Calu3 (cell line): ENCODE data around the gene PLA2G2C. TPM values are rescaled to one million over a fixed set of nuclear protein-coding genes. Genes with fewer than 3 reads are reported as not detected.

Source experiments
- BruUV-seq: library from RNA; stranded (reverse); fragments of 400-500 nt; replicated peaks from 2 replicates; lab custom pipeline; 2021; lab: Mats Ljungman, UMichigan
- CTCF ChIA-PET: fragments of 300-600 bp; sonication (Branson Sonifier 250); formaldehyde crosslinking; loops from one replicate; lab custom pipeline; 2022; ENCODE audit warnings: antibody characterized with exemption; lab: Charles Lee
- DNase-seq: peaks from one replicate; pipeline ENCODE4 v3.0.0; 2022
- H3K27ac Mint-ChIP-seq: one replicate; pipeline ENCODE4 v1.8.0; 2022; ENCODE audit warnings: mixed read lengths; ENCODE audit not compliant: unreplicated experiment
- H3K27me3 Mint-ChIP-seq: one replicate; pipeline ENCODE4 v1.8.0; 2022; ENCODE audit warnings: mixed read lengths; ENCODE audit not compliant: unreplicated experiment
- H3K36me3 Mint-ChIP-seq: one replicate; pipeline ENCODE4 v1.8.0; 2022; ENCODE audit warnings: mild to moderate bottlenecking, moderate library complexity, mixed read lengths; ENCODE audit not compliant: insufficient read depth, unreplicated experiment
- H3K4me1 Mint-ChIP-seq: one replicate; pipeline ENCODE4 v1.8.0; 2022; ENCODE audit warnings: mild to moderate bottlenecking, low read depth, mixed read lengths; ENCODE audit not compliant: unreplicated experiment
- H3K4me3 Mint-ChIP-seq: one replicate; pipeline ENCODE4 v1.8.0; 2022; ENCODE audit warnings: mild to moderate bottlenecking, low read depth, moderate library complexity, mixed read lengths; ENCODE audit not compliant: unreplicated experiment
- H3K9me3 Mint-ChIP-seq: one replicate; pipeline ENCODE4 v1.8.0; 2022; ENCODE audit warnings: low read depth, mixed read lengths; ENCODE audit not compliant: unreplicated experiment
- intact Hi-C: fragments of 100-400 bp; cut with micrococcal nuclease; formaldehyde crosslinking; loops from one replicate; pipeline ENCODE4 v1.10.0; 2022; ENCODE audit not compliant: unreplicated experiment
- total RNA-seq: library from RNA; stranded (reverse); gene quantifications from 2 replicates; pipeline ENCODE4 v1.2.3, GENCODE V29; 2022
- TF ChIP-seq, protein P1 (sequence below): fragments of 200-600 bp; IDR thresholded peaks from one replicate; pipeline ENCODE4 v1.8.0; 2022; ENCODE audit warnings: antibody characterized with exemption; ENCODE audit not compliant: unreplicated experiment

PLA2G2C gene
- total RNA-seq, 1 experiment from 2014 or later, result not detected

DNA sequence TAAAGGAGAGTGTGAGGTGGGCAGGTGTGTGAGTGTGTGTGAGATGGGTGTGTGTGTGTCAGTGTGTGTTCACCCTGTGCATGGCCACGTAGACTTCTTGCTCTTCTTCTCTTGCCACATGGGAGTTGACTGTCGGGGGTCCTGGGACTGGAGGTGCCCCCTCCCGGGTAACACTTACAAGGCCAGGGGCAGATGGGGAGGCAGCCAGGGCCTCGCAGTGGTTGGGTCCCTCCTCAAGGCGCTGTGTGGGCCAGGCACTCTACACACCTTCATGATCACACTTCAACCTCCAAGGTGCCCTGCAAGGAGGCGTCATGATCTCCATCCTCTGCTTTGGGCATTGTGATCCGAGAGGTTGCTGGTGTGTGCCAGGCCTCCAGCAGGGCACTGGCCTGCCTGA, 44.9 kb downstream of the PLA2G2C start:
- no peak overlapping the region for H3K27ac Mint-ChIP-seq
- CTCF ChIA-PET, result no interaction called here
- peaks cover 7% of the 10 kb centered on the region for H3K36me3 Mint-ChIP-seq
- DNase-seq, result no peak
- H3K4me3 Mint-ChIP-seq, result no peak overlapping the region
- TF ChIP-seq, protein P1, sequence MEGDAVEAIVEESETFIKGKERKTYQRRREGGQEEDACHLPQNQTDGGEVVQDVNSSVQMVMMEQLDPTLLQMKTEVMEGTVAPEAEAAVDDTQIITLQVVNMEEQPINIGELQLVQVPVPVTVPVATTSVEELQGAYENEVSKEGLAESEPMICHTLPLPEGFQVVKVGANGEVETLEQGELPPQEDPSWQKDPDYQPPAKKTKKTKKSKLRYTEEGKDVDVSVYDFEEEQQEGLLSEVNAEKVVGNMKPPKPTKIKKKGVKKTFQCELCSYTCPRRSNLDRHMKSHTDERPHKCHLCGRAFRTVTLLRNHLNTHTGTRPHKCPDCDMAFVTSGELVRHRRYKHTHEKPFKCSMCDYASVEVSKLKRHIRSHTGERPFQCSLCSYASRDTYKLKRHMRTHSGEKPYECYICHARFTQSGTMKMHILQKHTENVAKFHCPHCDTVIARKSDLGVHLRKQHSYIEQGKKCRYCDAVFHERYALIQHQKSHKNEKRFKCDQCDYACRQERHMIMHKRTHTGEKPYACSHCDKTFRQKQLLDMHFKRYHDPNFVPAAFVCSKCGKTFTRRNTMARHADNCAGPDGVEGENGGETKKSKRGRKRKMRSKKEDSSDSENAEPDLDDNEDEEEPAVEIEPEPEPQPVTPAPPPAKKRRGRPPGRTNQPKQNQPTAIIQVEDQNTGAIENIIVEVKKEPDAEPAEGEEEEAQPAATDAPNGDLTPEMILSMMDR, result no peak
- no peaks in the 10 kb centered on the region for H3K9me3 Mint-ChIP-seq
- peaks cover 22% of the 10 kb centered on the region for H3K4me1 Mint-ChIP-seq
- intact Hi-C loops, result no loop called here
- no TSS peak for BruUV-seq
- H3K27me3 Mint-ChIP-seq, result no peaks in the 10 kb centered on the region

DNA sequence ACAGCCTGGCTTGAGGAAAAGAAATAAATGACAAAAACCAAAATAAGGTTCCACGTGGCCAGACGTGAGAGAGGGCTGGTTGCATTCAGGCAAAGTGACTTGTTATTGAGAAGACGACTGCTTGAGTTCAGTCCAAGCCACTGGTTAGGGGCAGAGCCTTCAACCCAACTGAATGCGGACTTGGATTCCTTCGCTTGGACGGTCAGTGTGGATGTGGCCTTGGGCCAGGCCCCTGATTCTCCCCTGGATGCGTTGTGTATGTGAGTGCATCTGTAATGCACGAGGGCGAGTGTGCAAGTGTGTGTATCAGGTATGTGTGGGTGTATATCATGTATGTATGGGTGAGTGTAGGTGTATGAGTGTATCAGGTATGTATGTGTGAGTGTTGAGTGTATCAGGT, 45.3 kb downstream of the PLA2G2C start:
- intact Hi-C loops, result no loop called here
- Mint-ChIP-seq H3K4me1 (peaks cover 22% of the 10 kb centered on the region), H3K36me3 (peaks cover 7% of the 10 kb centered on the region), H3K27me3 (no peaks in the 10 kb centered on the region), H3K9me3 (no peaks in the 10 kb centered on the region), H3K27ac (no peak overlapping the region), H3K4me3 (no peak overlapping the region)
- CTCF ChIA-PET, result no interaction called here
- no TSS peak for BruUV-seq
- TF ChIP-seq, protein P1, result no peak
- DNase-seq, result no peak

DNA sequence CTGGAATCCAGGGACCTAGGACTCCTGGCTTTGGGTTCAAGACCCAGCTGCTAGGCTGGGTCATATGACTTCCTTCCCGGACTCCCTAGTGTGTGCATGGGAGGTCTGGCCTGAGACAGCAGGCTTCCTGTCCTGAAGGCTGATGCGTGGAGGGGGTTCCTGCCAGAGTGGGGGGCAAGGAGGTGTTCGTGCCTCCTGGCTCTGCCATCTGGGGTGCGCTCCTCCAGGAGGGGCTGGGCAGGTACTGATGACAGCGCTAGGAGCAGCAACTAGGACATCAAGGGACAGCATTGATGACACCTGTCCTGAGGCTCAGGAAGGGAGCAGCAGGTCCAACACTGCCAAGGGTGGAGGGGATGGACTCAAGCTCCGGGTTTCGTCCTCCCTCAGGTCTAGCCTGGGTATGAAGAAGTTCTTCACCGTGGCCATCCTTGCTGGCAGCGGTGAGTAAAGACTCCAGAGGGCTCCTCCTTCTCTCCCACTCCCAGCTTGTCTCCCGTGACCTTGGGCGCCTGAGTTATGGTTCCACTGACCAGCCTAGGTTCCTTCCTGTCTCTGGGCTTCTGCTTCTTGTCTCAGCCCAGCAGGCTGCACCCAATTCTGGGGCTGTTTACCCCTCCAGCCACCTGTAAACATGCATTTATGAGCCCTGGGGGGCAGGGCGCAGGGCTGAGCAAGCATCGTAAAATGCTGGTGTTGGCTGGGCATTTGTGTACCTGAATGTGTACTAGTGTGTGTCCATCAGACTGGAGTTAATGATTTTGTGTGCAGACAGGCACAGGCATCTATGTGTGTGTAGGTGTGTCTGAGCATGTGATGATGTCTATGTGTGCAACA, 46.3 kb downstream of the PLA2G2C start:
- Mint-ChIP-seq H3K36me3 (peaks cover 7% of the 10 kb centered on the region), H3K4me1 (peaks cover 22% of the 10 kb centered on the region), H3K27ac (no peak overlapping the region), H3K9me3 (no peaks in the 10 kb centered on the region), H3K27me3 (no peaks in the 10 kb centered on the region), H3K4me3 (no peak overlapping the region)
- no TSS peak for BruUV-seq
- DNase-seq, result no peak
- TF ChIP-seq, protein P1, result no peak
- intact Hi-C loops, result no loop called here
- CTCF ChIA-PET, result no interaction called here

DNA sequence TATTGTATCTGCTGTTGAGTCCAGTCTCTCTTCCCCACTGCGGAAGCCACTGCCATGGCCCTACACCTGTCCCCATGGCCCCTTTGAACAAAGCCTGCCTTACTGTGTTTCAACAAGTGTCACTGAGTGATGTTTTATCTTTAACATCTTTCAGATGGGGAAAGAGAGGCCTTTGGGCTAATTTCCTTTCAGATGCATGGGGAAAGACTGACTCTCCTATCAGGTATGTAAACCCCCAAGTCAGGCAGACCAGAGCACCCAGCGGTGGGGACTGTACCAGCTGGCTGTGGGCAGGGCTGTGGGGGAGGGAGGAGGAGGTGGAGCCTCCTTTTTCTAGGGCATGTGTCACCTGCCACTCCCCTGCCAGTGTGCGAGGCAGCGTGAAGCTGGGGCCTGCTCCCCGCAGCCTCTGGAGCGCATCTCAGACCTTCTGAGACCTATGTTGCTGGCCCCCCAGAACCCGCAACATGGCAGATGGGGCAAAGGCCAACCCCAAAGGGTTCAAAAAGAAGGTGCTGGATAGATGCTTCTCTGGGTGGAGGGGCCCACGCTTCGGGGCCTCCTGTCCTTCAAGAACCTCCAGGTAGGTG, 47.3 kb downstream of the PLA2G2C start, which contains the start of gene PLA2G2F:
Gene PLA2G2F (plus strand): TSS at position 363 of the 590 bp plus-strand sequence. CDS start 105 bp downstream, at position 468.
- peaks cover 7% of the 10 kb centered on the region for H3K36me3 Mint-ChIP-seq
- CTCF ChIA-PET, result no interaction called here
- no peaks in the 10 kb centered on the region for H3K27me3 Mint-ChIP-seq
- peaks cover 22% of the 10 kb centered on the region for H3K4me1 Mint-ChIP-seq
- intact Hi-C loops, result no loop called here
- BruUV-seq, result no TSS peak
- H3K4me3 Mint-ChIP-seq, result no peak within 1 kb of the TSS
- no peaks in the 10 kb centered on the region for H3K9me3 Mint-ChIP-seq
- no peak within 1 kb of the TSS for H3K27ac Mint-ChIP-seq
- TF ChIP-seq, protein P1, result no peak
- no peak for DNase-seq
